HG03565 (cell line): ENCODE results near the gene CBX3.
"Not testable (repeated sequence)": the region's sequence is repeated elsewhere in the genome, so short reads cannot be mapped to it uniquely, and the experiment has no call there.

ENCODE experiments used
- ATAC-seq: cut with Tn5 transposase; IDR thresholded peaks from one replicate; pipeline ENCODE4 v1.9.1; 2021; ENCODE audit warnings: mild to moderate bottlenecking, moderate library complexity; ENCODE audit not compliant: unreplicated experiment

Gene CBX3

DNA sequence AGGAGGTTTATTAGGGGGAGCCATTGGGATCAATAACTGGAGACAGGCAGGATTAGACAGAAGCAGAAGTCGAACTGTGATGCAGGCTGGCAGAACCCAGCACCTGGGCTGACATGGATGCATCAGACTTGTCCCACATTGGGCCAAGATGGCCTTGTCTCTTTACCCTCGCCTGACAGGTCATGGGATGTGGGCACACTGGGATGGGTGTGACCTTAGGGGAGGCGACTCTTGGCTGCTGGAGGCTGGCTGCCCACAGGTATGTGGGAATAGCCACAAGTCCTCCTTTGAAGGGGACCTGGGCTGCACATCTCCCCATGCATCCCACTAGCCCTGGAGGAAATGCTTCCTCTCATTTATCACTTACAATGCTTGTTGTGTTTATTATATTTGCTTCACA is 32.3 kb upstream of the CBX3 start:
- ATAC-seq = no peak

DNA sequence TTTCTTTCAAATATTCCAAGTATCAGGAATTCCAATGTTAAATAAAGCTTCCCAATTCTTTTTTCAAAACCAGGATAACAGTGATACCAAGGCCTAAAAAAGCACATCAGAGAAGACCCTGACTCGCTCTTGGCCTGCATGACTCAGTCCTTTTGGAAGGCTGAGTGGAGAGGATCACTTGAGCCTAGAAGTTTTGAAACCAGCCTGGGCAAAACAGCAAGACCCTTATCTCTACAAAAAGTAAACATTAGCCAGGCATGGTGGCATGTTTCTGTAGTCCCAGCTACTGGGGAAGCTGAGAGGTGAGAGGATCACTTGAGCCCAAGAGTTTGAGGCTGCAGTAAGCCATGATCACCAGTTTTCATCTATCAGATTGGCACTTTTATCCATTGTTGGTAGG is 30.9 kb upstream of the CBX3 start:
- ATAC-seq = no peak

DNA sequence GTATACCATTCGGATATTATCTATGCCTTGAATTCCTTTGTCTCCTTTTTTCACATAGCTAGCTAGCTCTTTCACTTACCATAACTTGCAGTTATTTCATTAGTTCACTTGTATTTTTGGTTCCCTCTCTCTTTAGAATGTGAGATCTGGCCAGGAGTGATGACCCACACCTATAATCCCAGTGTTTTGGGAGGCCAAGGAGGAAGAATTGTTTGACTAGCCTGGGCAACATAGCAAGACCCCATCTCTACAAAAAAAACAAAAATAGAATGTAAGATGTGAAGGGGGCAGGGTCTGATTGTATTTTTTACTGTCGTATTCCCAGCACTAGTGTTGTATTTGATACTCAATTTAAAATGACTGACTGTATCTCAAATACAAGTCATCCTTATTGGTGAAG is 29.9 kb upstream of the CBX3 start:
- no peak for ATAC-seq

DNA sequence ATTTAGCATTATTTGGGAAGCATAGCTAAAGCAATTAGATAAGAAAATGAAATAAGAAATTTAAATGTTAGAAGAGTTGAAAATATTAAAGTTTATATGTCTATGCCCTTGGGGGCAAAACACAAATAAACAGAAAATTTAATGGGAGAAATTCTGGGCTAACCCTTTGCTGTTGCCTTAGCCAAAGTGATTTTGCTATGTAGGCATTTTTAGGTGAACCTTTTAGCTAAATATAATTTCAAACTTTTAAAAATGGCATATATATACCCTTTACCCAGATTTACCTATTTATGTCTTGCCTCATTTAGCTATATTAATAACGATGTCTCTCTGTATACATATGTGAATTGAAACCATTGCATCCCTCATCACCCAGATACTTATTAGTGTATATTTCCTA is 29.5 kb upstream of the CBX3 start:
- ATAC-seq = no peak

DNA sequence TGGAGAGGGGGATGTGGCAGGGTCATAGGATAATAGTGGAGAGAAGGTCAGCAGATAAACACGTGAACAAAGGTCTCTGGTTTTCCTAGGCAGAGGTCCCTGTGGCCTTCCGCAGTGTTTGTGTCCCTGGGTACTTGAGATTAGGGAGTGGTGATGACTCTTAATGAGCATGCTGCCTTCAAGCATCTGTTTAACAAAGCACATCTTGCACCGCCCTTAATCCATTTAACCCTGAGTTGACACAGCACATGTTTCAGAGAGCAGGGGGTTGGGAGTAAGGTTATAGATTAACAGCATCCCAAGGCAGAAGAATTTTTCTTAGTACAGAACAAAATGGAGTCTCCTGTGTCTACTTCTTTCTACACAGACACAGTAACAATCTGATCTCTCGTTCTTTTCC is 25.6 kb upstream of the CBX3 start:
- ATAC-seq = not testable (repeated sequence)

DNA sequence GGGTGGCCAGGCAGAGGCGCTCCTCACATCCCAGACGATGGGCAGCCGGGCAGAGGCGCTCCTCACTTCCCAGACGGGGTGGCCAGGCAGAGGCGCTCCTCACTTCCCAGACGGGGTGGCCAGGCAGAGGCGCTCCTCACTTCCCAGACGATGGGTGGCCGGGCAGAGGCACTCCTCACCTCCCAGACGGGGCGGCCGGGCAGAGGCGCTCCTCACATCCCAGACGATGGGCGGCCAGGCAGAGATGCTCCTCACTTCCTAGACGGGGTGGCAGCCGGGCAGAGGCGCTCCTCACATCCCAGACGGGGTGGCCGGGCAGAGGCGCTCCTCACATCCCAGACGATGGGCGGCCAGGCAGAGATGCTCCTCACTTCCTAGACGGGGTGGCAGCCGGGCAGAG is 24.8 kb upstream of the CBX3 start:
- ATAC-seq = not testable (repeated sequence)

DNA sequence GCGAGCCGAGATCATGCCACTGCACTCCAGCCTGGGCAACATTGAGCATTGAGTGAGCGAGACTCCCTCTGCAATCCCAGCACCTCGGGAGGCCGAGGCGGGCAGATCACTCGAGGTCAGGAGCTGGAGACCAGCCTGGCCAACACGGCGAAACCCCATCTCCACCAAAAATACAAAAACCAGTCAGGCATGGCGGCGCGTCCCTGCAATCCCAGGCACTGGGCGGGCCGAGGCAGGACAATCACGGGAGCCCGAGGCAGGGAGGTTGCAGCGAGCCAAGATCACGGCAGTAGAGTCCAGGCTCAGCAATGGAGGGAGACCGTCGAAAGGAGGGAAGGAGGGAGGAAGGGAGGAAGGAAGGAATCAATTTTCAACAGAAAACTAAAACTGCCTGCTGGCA is 24.3 kb upstream of the CBX3 start:
- not testable (repeated sequence) for ATAC-seq

DNA sequence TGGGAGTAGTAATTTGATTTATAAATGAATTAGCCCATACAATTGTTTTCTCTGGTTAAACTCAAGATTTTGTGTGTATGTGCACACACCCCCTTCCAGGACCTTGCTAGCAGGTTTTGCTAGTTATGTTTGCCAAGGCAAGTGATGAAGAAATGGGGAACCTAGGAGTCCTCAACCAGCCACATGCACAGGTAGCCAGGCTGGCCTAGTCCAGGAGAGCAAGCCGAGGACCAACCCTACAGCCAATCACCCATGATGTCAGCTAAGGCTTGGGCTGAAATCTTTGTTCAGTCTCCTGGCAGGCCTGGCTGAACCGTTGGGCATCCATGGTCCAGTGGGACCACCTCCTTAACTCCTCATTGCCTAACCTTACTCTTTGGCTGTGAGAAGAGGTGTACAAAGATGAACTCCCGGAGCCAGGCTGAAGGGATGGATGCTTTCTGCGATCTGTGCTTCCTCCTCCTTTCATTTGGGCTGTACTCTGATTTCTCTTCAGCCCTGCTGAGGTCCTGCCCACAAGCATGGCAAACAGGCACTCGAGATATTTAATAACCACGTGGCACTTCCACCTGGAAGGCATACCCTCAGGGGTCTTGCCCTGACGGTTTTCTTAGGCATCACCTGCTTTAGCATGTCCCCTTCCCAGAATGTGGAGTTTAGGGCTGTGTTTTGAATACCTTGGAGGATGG is 23.1 kb upstream of the CBX3 start:
- ATAC-seq = no peak

DNA sequence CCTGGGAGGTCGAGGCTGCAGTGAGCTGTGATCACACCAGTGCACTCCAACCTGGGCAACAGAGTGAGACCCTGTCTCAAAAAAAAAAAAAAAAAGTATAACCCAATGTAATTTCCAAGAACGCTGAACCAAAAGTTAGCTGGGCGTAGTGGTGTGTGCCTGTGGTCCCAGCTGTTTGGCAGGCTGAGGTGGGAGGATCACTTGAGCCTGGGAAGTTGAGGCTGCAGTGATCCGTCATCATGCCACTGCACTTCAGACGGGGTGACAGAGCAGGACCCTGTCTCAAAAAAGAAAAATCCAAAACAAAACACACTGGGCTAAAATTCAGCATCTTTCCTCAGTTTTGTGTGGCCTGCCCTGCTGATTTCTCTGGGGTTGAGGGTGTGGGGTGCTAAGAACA is 22.1 kb upstream of the CBX3 start:
- ATAC-seq = no peak

DNA sequence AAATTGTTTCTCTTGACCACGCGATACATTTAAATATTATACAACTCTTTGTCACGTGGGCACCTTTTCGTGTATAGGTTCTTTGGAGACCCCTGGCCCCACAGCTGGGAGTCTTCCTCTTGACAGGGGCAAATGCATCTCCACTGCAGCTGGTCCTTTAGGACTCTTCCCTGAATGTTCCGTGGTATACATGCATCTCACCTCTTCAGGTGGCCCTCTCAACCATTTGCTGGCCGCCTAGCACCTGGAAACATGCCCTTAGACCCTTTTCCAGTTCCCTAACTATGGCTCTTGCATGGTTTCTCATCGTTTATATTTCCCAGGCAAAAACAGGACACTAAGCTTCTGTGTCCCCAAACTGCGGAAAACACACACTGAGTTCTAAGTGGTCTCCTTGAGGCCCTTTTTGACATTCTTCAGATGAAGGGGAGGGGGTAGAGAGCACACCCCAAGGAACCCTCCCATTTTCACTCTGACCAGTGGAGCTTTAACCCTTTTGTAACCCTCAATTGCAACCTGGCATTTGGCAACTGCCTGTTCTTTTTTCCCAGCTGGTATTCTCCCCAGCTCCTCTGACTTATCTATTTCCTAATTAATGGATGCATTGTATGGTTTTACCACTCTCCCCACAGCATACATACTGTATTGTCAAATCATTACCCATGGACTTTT is 21.6 kb upstream of the CBX3 start:
- ATAC-seq = no peak

DNA sequence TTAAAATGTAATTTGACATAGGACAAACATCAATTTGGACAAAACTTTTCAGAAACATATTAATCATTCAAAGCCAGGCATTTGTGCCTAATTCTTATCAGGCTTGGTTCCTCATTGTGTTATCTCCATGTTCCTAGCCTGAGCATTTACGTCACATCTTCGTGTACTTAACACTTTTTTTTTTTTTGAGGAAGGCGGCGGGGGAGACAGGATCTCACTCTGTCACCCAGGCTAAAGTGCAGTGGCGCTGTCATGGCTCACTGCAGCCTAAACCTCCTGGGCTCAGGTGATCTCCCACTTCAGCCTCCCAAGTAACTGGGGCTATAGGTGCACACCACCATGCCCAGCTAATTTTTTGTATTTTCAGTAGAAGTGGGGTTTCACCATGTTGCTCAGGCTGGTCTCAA is 20.8 kb upstream of the CBX3 start:
- no peak for ATAC-seq

DNA sequence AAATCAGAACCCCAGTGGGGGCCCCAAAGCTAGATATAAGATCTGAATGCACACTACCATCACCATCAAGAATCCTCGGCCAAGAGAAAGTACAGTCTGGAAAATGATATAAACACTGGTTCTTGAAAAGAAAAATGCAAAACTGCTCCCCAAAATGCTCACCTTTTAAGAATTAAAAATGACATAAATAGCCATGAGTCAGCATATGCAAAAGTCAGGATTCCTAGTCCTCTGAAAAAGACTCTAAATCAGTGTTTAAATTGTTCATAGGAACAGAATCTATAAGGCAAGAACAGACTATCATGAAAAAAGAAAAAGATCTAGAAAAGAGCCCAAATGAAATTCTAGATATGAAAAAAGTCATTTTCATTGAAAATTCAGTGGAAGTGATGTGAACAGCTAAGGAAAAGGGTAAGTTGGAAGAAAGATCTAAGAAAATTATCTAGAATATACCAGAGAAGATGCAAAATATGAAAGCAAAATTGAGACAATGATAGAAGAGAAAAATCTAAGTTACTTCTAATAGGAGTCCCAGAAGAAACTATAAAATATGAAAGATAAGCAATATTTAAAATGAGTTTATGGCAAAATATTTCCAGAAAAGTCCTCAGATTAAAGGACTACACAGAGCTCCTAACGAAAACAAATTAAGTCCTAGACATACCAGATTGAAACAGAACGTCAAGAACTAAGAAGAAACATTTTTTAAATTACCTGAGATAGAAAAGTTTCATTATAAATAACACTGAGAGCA is 19.9 kb upstream of the CBX3 start:
- ATAC-seq = no peak

DNA sequence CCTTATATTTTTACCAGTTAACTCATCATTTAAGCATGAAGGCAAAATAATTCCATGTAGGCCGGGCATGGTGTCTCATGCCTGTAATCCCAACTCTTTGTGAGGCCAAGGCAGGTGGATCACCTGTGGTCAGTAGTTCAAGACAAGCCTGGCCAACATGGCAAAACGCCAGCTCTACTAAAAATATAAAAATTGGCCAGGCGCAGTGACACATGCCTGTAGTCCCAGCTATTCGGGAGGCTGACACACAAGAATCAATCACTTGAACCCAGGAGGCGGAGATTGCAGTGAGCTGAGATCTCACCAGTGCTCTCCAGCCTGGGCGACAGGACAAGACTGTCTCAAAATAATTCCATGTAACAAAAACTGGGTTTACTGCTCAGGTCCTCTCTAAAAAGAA is 19.3 kb upstream of the CBX3 start:
- ATAC-seq = no peak

DNA sequence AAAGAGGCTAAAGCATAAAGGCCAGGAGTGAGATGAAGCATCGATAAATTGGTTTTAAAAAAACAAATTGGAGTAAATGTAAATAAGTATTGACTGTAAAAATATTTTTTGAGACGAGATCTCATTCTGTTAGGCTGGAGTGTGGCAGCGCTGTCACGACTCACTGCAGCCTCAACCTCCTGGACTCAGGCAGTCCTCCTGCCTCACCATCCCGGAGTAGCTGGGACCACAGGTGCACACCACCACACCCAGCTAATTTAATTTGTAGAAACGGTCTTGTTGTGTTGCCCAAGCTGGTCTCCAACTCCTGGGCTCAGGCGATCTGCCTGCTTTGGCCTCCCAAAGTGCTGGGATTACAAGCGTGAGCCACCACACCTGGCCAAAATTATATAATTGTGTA is 18.8 kb upstream of the CBX3 start:
- ATAC-seq = no peak

DNA sequence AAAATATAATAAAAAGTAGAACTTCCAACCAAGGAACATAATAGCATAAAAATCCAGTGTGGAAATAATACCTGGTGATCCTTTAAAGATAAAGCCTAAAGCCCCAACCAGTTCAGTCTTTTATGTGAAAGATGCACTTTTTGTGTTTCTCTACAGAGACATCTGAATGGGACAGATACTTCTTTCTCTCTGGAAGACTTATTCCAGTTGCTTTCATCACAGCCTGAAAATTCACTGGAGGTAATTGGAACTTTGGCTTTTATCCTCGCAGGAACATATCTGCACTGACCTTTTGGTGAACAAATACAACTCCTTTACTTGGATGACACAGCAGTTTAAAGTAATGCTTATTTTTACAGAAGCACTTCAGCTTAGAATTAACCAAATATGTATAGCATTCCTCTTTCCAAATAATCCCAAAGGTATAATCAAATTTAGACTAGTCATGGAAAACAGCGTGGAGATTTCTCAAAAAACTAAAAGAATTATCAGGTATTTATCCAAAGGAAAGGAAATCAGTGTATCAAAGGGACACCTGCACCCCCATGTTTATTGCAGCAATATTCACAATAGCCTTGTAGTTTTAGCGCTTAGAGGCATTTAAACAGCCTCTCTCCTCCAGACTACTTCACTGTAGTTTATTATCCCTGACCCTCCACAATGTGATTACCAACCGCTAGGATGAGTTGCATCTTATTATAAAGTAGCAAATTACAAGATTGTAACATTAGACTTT is 17.8 kb upstream of the CBX3 start:
- no peak for ATAC-seq

DNA sequence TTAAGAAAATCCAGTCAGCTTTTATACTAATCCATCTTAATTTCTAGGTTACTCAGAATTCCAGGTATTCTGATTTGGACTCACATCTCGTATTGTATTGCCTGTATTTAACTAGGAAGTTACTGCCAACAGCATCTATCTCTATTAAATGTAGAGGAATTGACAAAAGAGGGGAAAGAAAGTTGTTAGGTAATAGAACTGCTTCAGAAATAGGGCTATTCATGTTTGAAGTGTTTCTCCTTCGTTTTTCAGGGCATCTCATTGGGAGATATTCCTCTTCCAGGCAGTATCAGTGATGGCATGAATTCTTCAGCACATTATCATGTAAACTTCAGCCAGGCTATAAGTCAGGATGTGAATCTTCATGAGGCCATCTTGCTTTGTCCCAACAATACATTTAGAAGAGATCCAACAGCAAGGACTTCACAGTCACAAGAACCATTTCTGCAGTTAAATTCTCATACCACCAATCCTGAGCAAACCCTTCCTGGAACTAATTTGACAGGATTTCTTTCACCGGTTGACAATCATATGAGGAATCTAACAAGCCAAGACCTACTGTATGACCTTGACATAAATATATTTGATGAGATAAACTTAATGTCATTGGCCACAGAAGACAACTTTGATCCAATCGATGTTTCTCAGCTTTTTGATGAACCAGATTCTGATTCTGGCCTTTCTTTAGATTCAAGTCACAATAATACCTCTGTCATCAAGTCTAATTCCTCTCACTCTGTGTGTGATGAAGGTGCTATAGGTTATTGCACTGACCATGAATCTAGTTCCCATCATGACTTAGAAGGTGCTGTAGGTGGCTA is 17.1 kb upstream of the CBX3 start:
- not testable (repeated sequence) for ATAC-seq

DNA sequence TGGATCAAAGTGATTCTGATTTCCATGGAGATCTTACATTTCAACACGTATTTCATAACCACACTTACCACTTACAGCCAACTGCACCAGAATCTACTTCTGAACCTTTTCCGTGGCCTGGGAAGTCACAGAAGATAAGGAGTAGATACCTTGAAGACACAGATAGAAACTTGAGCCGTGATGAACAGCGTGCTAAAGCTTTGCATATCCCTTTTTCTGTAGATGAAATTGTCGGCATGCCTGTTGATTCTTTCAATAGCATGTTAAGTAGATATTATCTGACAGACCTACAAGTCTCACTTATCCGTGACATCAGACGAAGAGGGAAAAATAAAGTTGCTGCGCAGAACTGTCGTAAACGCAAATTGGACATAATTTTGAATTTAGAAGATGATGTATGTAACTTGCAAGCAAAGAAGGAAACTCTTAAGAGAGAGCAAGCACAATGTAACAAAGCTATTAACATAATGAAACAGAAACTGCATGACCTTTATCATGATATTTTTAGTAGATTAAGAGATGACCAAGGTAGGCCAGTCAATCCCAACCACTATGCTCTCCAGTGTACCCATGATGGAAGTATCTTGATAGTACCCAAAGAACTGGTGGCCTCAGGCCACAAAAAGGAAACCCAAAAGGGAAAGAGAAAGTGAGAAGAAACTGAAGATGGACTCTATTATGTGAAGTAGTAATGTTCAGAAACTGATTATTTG is 16.3 kb upstream of the CBX3 start:
- no peak for ATAC-seq

DNA sequence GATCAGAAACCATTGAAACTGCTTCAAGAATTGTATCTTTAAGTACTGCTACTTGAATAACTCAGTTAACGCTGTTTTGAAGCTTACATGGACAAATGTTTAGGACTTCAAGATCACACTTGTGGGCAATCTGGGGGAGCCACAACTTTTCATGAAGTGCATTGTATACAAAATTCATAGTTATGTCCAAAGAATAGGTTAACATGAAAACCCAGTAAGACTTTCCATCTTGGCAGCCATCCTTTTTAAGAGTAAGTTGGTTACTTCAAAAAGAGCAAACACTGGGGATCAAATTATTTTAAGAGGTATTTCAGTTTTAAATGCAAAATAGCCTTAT is 15.7 kb upstream of the CBX3 start:
- no peak for ATAC-seq

DNA sequence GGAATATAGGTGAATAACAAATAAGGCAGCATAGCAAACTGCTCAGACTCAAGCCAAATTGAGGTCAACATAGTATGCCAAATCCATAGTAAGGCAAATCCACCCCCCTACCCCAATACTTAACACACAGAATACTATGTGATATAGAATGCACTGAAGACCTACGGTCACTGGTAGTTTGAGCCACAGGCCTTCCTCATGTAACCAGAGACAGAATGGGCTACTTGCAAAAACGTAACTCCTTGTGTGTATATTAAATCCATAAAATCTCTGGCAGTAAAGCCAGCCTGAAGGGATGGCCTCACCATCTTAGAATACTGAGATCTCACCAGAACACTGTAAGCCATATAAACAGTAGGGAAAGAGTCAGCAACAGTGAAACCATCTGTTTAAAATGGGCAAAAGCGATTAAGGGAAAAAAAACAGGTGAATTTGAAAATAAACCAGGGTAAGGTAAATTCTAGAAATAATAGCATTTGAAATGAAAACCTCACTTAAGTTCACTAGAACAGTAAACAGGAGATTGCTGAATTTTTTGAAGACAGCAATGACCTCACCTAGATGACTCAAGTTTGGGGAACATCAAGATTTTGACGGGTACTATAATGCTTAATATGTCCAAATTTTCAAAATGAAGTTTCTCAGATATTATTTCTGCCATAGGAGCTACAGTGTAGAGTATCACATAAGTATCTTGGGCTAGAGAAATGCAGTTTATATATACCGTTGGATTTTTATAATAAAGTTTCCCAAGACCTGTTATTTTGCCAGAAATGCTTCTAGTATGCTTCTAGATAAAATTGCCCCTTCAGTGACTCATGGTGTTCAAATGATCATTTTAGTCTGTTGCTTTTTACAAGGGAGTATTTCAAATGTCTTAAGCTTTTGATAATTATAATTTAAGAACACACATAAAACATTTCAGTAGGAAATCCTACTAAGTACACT is 14.9 kb upstream of the CBX3 start:
- no peak for ATAC-seq
